Mucosa of descending colon (tissue), 3 donors: ENCODE measurements around the gene MYO18A. TPM values are rescaled to one million over a fixed set of nuclear protein-coding genes. Genes with fewer than 3 reads are reported as not detected.

ENCODE experiments used
- ATAC-seq: fragments of 200-7000 bp; cut with Tn5 transposase; one replicate; pipeline ENCODE4 v1.9.1; 2020; ENCODE audit warnings: mild to moderate bottlenecking, moderate library complexity
- DNase-seq, 3 donors: peaks; one replicate each; pipeline ENCODE4 v3.0.0-alpha.2; 2020
- H3K36me3 ChIP-seq: fragments of 200-600 bp; one replicate; pipeline ENCODE4 v1.8.0; 2021; ENCODE audit warnings: low read depth, mild to moderate bottlenecking
- H3K4me1 ChIP-seq: fragments of 200-600 bp; one replicate; pipeline ENCODE4 v1.8.0; 2021; ENCODE audit warnings: low read depth, mild to moderate bottlenecking
- H3K4me3 ChIP-seq: fragments of 200-600 bp; one replicate; pipeline ENCODE4 v1.8.0; 2021; ENCODE audit warnings: mild to moderate bottlenecking
- H3K9me3 ChIP-seq: fragments of 200-600 bp; one replicate; pipeline ENCODE4 v1.8.0; 2021; ENCODE audit warnings: mild to moderate bottlenecking
- intact Hi-C, 2 donors: fragments of 100-400 bp; cut with DNase I in 1 of 2; cut with micrococcal nuclease in 1 of 2; formaldehyde crosslinking; loops; one replicate each; pipeline versions ENCODE4 v1.11.0 to v1.11.1; 2022; cut with DNase I, micrococcal nuclease
- total RNA-seq, 3 donors: library from RNA; stranded (reverse); fragmentation: NEBNext Ultra II Directional in 2 of 3; extraction: Animal tissue kit (Norgen Biotek cat#: 25700) in 2 of 3; gene quantifications; one replicate each; pipeline versions ENCODE4 v1.2.1 to v1.2.4, GENCODE V29; 2021 to 2023
- TF ChIP-seq, protein P1 (sequence below): fragments of 200-600 bp; IDR thresholded peaks from one replicate; pipeline ENCODE4 v1.8.0; 2022; ENCODE audit warnings: antibody characterized with exemption, mild to moderate bottlenecking
- donor health status: DM: no; HTN: no; CAD: no; lungs with moderate emphysema.
- donor health status: DM: no; HTN: no; CAD: no.
- donor health status: DM: no; HTN: yes; CAD: no.

Gene MYO18A
- total RNA-seq, 3 donors from 2014 or later, result 84.9 to 111 (median 93.3) TPM

DNA sequence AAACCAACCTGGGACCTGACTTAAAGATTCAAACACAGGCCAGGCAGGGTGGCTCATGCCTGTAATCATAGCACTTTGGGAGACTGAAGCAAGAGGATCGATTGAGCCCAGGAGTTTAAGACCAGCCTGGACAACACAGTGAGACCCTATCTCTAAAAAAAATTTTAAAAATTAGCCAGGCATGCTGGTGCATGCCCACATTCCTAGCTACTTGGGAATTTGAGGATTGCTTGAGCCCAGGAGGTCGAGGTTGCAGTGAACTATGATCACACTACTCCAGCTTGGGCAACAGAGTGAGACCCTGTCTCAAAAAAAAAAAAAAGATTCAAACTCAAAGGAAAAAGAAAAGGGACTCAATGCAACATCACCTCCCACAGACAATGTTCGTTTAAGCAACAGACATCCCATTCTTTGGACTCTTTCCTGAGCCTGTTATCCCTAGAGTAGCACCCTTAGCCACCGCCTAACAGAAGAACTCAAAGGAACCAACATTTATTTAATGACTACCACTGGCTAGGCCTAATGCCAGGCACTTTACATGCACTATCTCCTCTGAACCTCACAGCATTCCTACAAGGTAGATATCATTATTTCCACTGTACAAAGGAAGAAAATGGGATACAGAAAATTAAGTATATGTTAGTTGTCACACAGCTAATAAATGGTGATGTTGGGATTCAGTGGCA lies 12.7 kb downstream of the MYO18A start:
- intact Hi-C loops, result no loop called here
- no peaks in the 10 kb centered on the region for H3K4me1 ChIP-seq
- peaks cover 8% of the 10 kb centered on the region for H3K36me3 ChIP-seq
- DNase-seq (no peak), ATAC-seq (no peak)
- H3K9me3 ChIP-seq, result no peaks in the 10 kb centered on the region
- TF ChIP-seq, protein P1, sequence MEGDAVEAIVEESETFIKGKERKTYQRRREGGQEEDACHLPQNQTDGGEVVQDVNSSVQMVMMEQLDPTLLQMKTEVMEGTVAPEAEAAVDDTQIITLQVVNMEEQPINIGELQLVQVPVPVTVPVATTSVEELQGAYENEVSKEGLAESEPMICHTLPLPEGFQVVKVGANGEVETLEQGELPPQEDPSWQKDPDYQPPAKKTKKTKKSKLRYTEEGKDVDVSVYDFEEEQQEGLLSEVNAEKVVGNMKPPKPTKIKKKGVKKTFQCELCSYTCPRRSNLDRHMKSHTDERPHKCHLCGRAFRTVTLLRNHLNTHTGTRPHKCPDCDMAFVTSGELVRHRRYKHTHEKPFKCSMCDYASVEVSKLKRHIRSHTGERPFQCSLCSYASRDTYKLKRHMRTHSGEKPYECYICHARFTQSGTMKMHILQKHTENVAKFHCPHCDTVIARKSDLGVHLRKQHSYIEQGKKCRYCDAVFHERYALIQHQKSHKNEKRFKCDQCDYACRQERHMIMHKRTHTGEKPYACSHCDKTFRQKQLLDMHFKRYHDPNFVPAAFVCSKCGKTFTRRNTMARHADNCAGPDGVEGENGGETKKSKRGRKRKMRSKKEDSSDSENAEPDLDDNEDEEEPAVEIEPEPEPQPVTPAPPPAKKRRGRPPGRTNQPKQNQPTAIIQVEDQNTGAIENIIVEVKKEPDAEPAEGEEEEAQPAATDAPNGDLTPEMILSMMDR, result no peak
- no peak overlapping the region for H3K4me3 ChIP-seq

DNA sequence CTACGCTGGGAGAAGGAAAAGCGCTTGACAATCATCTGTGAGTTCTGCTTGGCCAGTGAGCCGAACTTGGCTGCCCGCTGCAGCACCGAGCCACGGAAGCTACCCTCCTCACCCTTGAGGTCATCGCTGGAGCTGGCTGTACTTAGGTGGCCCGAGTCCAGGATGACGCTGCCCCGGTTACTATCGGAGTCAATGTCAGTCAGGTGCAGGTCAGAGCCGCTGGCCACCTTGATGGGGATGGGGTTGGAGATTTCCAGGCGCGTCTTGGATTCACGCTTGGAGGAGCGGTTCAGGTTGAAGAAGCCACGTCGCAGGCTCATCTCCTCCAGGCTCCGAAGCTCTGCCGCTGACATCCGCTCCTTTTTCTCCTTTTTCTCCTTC lies 13.7 kb downstream of the MYO18A start:
- TF ChIP-seq, protein P1, result no peak
- intact Hi-C loops, result no loop called here
- H3K36me3 ChIP-seq, result peaks cover 8% of the 10 kb centered on the region
- ATAC-seq, result no peak
- H3K9me3 ChIP-seq, result no peaks in the 10 kb centered on the region
- H3K4me3 ChIP-seq, result no peak overlapping the region
- no peak for DNase-seq
- H3K4me1 ChIP-seq, result no peaks in the 10 kb centered on the region

DNA sequence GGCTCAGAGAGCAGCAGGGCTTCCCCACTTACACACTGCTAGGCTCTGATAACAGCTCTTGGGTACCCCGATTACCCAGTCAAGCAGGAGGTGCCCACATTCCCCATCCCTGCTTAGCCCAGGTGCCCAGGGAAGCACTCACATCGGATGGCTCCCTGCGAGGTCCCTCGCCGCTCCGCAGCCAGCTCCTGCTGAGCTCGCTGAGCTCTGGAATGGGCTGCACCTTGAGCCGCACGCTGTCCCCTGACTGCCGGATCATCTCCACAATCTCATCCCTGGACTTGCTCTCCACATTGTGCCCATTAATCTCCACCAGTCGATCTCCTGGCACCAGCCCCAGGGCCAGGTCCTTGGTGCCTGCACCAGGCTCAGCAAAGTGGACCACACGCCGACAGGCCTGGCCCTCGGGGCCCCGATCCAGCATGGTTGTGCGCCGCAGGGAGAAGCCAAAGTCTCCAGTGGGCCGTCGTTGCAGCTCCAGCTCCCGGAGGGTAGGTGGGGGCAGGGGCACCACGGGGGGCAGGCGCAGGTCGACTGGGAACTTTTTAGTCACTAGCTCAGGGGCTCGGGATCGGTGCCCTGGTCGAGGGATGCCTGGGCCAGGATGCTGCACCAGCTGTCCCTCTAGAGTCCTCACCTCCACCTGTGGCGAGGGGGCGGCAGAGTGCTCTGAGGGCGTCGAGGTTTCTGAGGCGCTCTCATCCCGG lies 14.2 kb downstream of the MYO18A start:
- Histone ChIP-seq H3K4me1 (no peaks in the 10 kb centered on the region), H3K36me3 (peaks cover 8% of the 10 kb centered on the region), H3K4me3 (no peak overlapping the region), H3K9me3 (no peaks in the 10 kb centered on the region)
- DNase-seq, result no peak
- TF ChIP-seq, protein P1, result no peak
- intact Hi-C loops, result no loop called here
- ATAC-seq, result no peak

DNA sequence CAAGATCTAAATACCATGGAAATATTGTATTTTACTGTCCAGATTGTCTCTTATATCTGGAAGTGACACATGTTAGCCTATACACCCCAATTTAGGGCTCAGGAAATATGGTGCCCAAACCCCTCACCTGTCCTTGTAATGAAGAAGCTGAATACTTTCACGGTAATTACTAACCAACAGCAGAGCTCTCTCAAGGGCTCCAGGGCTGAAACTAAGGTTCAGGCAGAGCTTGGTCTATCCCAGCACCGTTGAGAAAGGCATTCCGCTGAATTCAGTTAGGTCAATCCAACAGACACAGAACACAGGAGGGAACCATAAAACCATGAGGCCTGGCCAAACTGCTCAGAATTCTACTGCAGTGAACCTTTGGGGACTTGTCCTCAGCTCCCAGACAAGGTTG lies 14.9 kb downstream of the MYO18A start:
- TF ChIP-seq, protein P1, result no peak
- Histone ChIP-seq H3K36me3 (peaks cover 8% of the 10 kb centered on the region), H3K4me3 (no peak overlapping the region), H3K4me1 (peaks cover 5% of the 10 kb centered on the region), H3K9me3 (no peaks in the 10 kb centered on the region)
- intact Hi-C loops, result no loop called here
- DNase-seq (no peak), ATAC-seq (no peak)

- Histone ChIP-seq H3K9me3 (no peaks in the 10 kb centered on the region), H3K36me3 (peaks cover 8% of the 10 kb centered on the region), H3K4me1 (peaks cover 22% of the 10 kb centered on the region), H3K4me3 (no peak overlapping the region)
- TF ChIP-seq, protein P1, result no peak
- no peak for DNase-seq
- intact Hi-C loops, result no loop called here
- ATAC-seq, result no peak
These were observed 16.6 kb downstream of the MYO18A start for GRCh38 chr17:29163563-29163962.
